OCI-LY3 (cell line): ENCODE measurements around the gene CD40.

ENCODE experiments used
- EZH2phosphoT487 ChIP-seq: fragments of 200-600 bp; shearing (Covaris generic); IDR thresholded peaks from 2 replicates; pipeline ENCODE4 v1.6.1; 2018; ENCODE audit warnings: antibody characterized with exemption, mixed run types, low read depth
- TF ChIP-seq, protein P1 (sequence below): fragments of 200-600, 300-600 bp; sonication (generic); IDR thresholded peaks from 2 replicates; pipeline ENCODE4 v1.5.1; 2014; ENCODE audit warnings: antibody characterized with exemption, low read length, low read depth

DNA sequence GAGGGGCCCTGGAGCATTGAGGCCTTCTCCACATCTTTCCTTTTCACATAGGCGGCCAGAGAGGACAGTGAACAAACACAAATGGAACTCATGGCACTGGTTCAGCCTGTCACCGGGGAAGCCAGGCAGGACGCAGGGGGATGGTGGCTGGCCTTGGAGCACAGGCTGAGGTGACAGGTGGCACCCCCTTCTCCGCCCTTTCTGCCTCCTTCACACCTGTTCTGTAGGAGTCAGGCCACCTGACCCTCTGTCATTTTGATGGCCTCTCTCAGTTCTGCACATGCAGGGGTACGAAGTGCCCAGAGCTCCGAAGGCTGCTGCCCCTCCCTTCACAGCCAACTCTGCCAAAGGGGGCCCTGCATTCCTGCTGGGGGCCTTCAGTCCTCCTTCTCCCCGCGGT lies 60.8 kb downstream of the CD40 start:
- TF ChIP-seq, protein P1, sequence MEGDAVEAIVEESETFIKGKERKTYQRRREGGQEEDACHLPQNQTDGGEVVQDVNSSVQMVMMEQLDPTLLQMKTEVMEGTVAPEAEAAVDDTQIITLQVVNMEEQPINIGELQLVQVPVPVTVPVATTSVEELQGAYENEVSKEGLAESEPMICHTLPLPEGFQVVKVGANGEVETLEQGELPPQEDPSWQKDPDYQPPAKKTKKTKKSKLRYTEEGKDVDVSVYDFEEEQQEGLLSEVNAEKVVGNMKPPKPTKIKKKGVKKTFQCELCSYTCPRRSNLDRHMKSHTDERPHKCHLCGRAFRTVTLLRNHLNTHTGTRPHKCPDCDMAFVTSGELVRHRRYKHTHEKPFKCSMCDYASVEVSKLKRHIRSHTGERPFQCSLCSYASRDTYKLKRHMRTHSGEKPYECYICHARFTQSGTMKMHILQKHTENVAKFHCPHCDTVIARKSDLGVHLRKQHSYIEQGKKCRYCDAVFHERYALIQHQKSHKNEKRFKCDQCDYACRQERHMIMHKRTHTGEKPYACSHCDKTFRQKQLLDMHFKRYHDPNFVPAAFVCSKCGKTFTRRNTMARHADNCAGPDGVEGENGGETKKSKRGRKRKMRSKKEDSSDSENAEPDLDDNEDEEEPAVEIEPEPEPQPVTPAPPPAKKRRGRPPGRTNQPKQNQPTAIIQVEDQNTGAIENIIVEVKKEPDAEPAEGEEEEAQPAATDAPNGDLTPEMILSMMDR = no peak
- TF ChIP-seq EZH2phosphoT487 = no peak
